ENCODE measurements around the gene TAL2. TPM values are rescaled to one million over a fixed set of nuclear protein-coding genes. Genes with fewer than 3 reads are reported as not detected.
A peak's percentile ranks its signal among the peaks of the same experiment; 100 is the strongest.

TAL2 gene
- total RNA-seq, 4 donors from 2014 or later, result not detected

DNA sequence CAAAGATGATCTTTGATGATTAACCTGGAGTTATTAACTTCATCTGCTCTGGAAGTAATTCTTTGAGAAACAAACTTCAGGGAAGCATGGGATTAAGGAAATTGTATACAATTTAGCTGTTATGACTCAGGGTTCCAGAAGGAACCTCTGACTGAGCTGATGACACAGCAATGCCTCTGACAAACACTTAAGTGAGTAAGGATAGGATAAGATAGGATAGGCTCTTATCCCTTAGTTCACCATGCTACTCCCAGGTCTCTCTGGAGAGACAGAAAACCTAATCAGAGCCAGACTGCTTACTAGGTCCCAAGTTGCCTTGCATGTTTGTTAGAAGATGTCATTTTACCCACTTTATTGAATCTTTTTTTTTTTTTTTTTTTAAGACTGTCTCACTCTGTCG is 19.5 kb downstream of the TAL2 start:
- 100% methylated on average over 1 of the region's 1 CpG for WGBS, 2 donors
- TF ChIP-seq, protein P1, sequence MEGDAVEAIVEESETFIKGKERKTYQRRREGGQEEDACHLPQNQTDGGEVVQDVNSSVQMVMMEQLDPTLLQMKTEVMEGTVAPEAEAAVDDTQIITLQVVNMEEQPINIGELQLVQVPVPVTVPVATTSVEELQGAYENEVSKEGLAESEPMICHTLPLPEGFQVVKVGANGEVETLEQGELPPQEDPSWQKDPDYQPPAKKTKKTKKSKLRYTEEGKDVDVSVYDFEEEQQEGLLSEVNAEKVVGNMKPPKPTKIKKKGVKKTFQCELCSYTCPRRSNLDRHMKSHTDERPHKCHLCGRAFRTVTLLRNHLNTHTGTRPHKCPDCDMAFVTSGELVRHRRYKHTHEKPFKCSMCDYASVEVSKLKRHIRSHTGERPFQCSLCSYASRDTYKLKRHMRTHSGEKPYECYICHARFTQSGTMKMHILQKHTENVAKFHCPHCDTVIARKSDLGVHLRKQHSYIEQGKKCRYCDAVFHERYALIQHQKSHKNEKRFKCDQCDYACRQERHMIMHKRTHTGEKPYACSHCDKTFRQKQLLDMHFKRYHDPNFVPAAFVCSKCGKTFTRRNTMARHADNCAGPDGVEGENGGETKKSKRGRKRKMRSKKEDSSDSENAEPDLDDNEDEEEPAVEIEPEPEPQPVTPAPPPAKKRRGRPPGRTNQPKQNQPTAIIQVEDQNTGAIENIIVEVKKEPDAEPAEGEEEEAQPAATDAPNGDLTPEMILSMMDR (IDR thresholded peaks at IDR 0.05), result no peak
- no peak for TF ChIP-seq POLR2A (IDR thresholded peaks at IDR 0.05)
- H3K4me3 ChIP-seq (ENCODE audit: low read depth, poor library complexity, severe bottlenecking), result no peak overlapping the region
- no peak for DNase-seq (ENCODE audit: low spot score in 2 of 2)
- intact Hi-C loops (cut with DNase I; ENCODE audit: low total_unique reads), result no loop called here

DNA sequence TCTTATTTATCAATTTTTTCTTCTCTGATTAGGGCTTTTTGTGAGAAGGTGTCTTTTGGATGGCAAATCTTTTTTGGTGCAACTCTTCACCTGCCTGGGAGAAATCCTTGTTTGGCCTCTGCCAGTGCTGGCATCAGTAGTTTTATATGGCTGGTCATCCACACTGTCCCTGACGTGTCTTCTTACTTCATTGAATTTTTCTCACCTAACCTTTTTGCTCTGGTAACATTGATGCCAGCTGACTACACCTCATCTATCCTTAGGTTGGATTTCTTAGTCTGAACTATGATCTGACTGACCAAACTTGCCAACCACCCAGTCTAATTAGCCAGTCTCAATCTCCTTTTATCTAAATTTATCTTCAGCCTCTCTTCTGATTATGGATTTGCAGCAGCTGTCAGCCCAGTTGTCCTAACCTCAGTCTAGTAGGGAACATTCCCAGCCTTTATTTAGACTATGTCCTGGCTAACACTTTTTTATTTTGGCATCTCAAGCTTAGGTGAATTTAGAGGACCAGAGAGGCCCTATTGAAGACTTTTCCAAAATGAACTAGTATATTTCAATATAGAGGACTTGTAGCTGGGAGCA is 21.5 kb downstream of the TAL2 start:
- intact Hi-C loops (cut with DNase I; ENCODE audit: low total_unique reads), result no loop called here
- DNase-seq (ENCODE audit: low spot score in 2 of 2), result no peak
- H3K4me3 ChIP-seq (ENCODE audit: low read depth, poor library complexity, severe bottlenecking), result no peak overlapping the region
- 79 to 85% methylated on average over 1 of the region's 1 CpG for WGBS, 2 donors
- TF ChIP-seq, protein P1 (IDR thresholded peaks at IDR 0.05), result no peak

DNA sequence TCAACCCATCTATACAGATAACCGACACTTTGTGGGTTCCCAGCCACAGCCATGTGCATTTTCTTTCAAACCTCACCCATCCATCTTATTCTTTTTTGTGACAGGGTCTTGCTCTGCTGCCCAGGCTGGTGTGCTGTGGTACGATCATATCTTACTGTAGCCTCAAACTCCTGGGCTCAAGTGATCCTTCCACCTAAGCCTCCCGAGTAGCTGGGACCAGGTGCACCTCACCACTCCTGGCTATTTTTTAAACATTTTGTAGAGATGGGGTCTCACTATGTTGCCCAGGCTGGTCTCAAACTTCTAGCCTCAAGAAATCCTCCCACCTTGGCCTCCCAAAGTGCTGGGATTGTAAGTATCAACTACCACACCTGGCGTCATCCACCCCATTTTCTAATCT is 24.7 kb downstream of the TAL2 start:
- no peak for DNase-seq (ENCODE audit: low spot score in 2 of 2)
- intact Hi-C loops (cut with DNase I; ENCODE audit: low total_unique reads), result loop anchor here (5.0 kb wide), 1 partner anchor 1245 kb away; no protein-coding TSS in a partner anchor
- 92 to 94% methylated on average over 4 of the region's 4 CpGs for WGBS, 2 donors
- no peak overlapping the region for H3K4me3 ChIP-seq (ENCODE audit: low read depth, poor library complexity, severe bottlenecking)
- no peak for TF ChIP-seq POLR2A (IDR thresholded peaks at IDR 0.05)
- TF ChIP-seq, protein P1 (IDR thresholded peaks at IDR 0.05), result no peak

DNA sequence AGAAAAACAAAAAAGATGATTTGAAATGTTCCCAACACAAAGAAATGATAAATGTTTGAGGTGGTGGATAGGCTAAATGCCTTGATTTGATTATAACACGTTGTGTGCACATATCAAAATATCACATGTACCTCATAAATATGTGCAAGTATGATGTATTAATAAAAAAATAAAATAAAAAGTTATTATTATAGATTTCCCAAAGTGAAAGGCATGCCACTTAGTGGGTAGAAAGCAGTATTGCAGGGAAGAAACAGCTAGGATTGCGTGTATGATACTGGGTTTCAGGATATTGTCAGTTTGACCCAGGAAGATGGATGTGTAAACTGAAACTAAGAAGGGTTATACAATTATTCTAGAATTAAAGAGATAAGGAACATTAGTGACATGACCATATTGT is 28.5 kb downstream of the TAL2 start:
- no peak overlapping the region for H3K4me3 ChIP-seq (ENCODE audit: low read depth, poor library complexity, severe bottlenecking)
- no peak for DNase-seq (ENCODE audit: low spot score in 2 of 2)
- WGBS, 2 donors, result 50 to 52% methylated on average over 2 of the region's 2 CpGs
- intact Hi-C loops (cut with DNase I; ENCODE audit: low total_unique reads), result no loop called here
- TF ChIP-seq POLR2A (IDR thresholded peaks at IDR 0.05), result no peak
- TF ChIP-seq, protein P1 (IDR thresholded peaks at IDR 0.05), result no peak

DNA sequence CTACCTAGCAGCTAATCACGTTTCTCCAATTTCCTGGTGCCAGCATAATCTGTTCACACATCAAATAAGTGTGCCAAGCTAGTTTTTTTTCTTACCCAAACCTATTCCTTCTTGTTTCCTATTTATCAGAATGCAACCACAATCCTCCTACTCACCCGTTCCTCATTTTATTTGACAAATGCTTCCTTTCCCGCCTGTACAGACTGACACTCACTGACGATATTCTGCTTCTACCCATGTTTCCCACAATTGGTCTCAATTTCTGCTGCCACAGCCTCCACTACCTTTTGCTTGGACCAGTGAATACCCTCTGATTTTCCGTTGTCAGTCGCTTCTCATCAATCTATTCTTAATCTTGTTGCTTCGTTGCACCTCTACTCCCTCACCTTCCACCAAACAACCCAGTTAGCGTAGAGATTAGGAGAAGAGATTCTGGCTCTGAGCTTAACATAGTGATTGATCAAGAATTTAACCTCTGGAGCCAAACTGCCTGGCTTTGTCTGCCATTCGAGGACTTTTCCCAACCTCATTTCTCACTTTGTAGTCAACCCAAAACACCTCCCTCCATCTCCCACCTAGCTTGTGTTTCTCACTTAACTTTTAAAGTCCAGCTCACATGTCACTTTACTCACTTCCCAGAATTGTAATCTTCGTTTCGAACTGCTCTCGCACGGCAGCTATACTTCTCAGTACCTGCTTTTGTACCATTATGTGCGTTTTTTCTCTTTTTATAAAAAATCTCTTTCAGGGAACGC is 31.4 kb downstream of the TAL2 start:
- DNase-seq (ENCODE audit: low spot score in 2 of 2), result no peak
- WGBS, 2 donors, result 4 to 5% methylated on average over 15 of the region's 15 CpGs
- intact Hi-C loops (cut with DNase I; ENCODE audit: low total_unique reads), result no loop called here
- H3K4me3 ChIP-seq (ENCODE audit: low read depth, poor library complexity, severe bottlenecking), result peak overlapping the region; percentile 53
- TF ChIP-seq, protein P1 (IDR thresholded peaks at IDR 0.05), result no peak
- no peak for TF ChIP-seq POLR2A (IDR thresholded peaks at IDR 0.05)
